ENCODE data around the gene RRAD. TPM values are rescaled to one million over a fixed set of nuclear protein-coding genes. Genes with fewer than 3 reads are reported as not detected.

The RRAD gene
- polyA plus RNA-seq, 2 of the 4 experiments (the other 2 are of a cell fraction): 0.75 to 2.2 TPM

- 0 out of 3 replicates have a peak overlapping the region, but pooled peaks have one; percentile 20 for H3K4me2 ChIP-seq
- FAIRE-seq: no peak
- TF ChIP-seq CBX8 (IDR thresholded peaks at IDR 0.05) (no peak), POLR2A (IDR thresholded peaks at IDR 0.05; ENCODE audit: low read length) (no peak), RNF2 (IDR thresholded peaks at IDR 0.05; ENCODE audit: borderline replicate concordance, low read depth) (no peak), MAZ (IDR thresholded peaks at IDR 0.05; ENCODE audit: borderline replicate concordance, low read depth, low read length) (no peak), ZFP36 (IDR thresholded peaks at IDR 0.05; ENCODE audit: borderline replicate concordance, partially characterized antibody) (peak; percentile 24), BHLHE40 (IDR thresholded peaks at IDR 0.05; ENCODE audit: low read depth, low read length) (no peak), PHF8 (IDR thresholded peaks at IDR 0.05; ENCODE audit: borderline replicate concordance, low read depth) (no peak), USF2 (IDR thresholded peaks at IDR 0.05) (no peak), GATA3 (IDR thresholded peaks at IDR 0.05; ENCODE audit: borderline replicate concordance) (peak; percentile 55; the same call in 1 of the 2 replicates), MAX (IDR thresholded peaks at IDR 0.05) (no peak), JUN (IDR thresholded peaks at IDR 0.05) (0 out of 5 replicates have a peak, but pooled peaks of 1 of the 2 experiments have one; percentile 30), SMC3 (IDR thresholded peaks at IDR 0.05) (no peak), REST (IDR thresholded peaks at IDR 0.05) (no peak)
- TF ChIP-seq, protein P1, sequence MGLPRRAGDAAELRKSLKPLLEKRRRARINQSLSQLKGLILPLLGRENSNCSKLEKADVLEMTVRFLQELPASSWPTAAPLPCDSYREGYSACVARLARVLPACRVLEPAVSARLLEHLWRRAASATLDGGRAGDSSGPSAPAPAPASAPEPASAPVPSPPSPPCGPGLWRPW (IDR thresholded peaks at IDR 0.05): no peak
- ATAC-seq: peak; percentile 38 to 52; a peak in 5 of 6 replicates
- POLR2A ChIA-PET: no interaction called here
- H3K27ac ChIP-seq: peak overlapping the region; percentile 25 to 35; a peak in 3 of 6 replicates
- peaks cover 13% of the 10 kb centered on the region for H3K4me1 ChIP-seq
- DNase-seq (ENCODE audit: low read depth in 1 of 2, low spot score in 1 of 2): peak in 1 of 2 experiments; percentile 39
- H3K4me3 ChIP-seq: no peak overlapping the region
- no peaks in the 10 kb centered on the region for H3K9me3 ChIP-seq
- CTCF ChIA-PET: interaction anchor here (0.7 to 15.9 kb wide), 12 partner anchors 4 to 356 kb away, joined by 3 to 216 read pairs (median 4); partner anchors contain the start of genes B3GNT9, CES3, FBXL8 and LRRC36
- WGBS (ENCODE audit: missing lambda C conversion rate): 52% methylated on average over 10 of the region's 10 CpGs
Measured at GRCh38 chr16:66970775-66971720, 45.7 kb upstream of the RRAD start.

GRCh38 chr16:66968847-66969246 is 43.5 kb upstream of the RRAD start:
- WGBS (ENCODE audit: missing lambda C conversion rate): 87% methylated on average over 5 of the region's 5 CpGs
- no peaks in the 10 kb centered on the region for H3K9me3 ChIP-seq
- TF ChIP-seq, protein P2, sequence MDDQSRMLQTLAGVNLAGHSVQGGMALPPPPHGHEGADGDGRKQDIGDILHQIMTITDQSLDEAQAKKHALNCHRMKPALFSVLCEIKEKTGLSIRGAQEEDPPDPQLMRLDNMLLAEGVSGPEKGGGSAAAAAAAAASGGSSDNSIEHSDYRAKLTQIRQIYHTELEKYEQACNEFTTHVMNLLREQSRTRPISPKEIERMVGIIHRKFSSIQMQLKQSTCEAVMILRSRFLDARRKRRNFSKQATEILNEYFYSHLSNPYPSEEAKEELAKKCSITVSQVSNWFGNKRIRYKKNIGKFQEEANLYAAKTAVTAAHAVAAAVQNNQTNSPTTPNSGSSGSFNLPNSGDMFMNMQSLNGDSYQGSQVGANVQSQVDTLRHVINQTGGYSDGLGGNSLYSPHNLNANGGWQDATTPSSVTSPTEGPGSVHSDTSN (IDR thresholded peaks at IDR 0.05): no peak
- no peak for TF ChIP-seq NPAS2 (CRISPR knock-in tag; IDR thresholded peaks at IDR 0.05; ENCODE audit: borderline replicate concordance)
- TF ChIP-seq EHMT2 (IDR thresholded peaks at IDR 0.05; ENCODE audit: low read depth): no peak
- no peak for TF ChIP-seq BHLHE40 (IDR thresholded peaks at IDR 0.05; ENCODE audit: low read depth, low read length)
- no peak for TF ChIP-seq POLR2AphosphoS2 (conservative IDR thresholded peaks at IDR 0.05; ENCODE audit: low read length)
- TF ChIP-seq HOXB13 (CRISPR knock-in tag; IDR thresholded peaks at IDR 0.05; ENCODE audit: low read depth): no peak
- no peak for TF ChIP-seq CEBPB (IDR thresholded peaks at IDR 0.05)
- no peak for TF ChIP-seq MAFK (IDR thresholded peaks at IDR 0.05; ENCODE audit: partially characterized antibody)
- TF ChIP-seq JUNB (IDR thresholded peaks at IDR 0.05): no peak
- no peak for TF ChIP-seq RARB (CRISPR knock-in tag; IDR thresholded peaks at IDR 0.05)
- peaks cover 13% of the 10 kb centered on the region for H3K4me1 ChIP-seq
- no peak overlapping the region for H3K4me3 ChIP-seq
- DNase-seq (ENCODE audit: low read depth in 1 of 2, low spot score in 1 of 2): no peak
- H3K4me2 ChIP-seq: no peak overlapping the region
- no peak overlapping the region for H3K27ac ChIP-seq
- no peak for ATAC-seq
- FAIRE-seq: no peak
- CTCF ChIA-PET: interaction anchor here (0.7 to 15.9 kb wide), 7 partner anchors 6 to 216 kb away, joined by 3 to 216 read pairs (median 65); partner anchors contain the start of genes B3GNT9, CES3, FBXL8 and TRADD
- POLR2A ChIA-PET: no interaction called here
